GM12878 (cell line): Measurements from ENCODE around the gene SLC35B4. TPM values are rescaled to one million over a fixed set of nuclear protein-coding genes. Genes with fewer than 3 reads are reported as not detected.

ENCODE experiments used
- ATAC-seq: fragments of 200-7000 bp; cut with Tn5 transposase; 3 replicates; pipeline ENCODE4 v1.9.1; 2020; ENCODE audit warnings: mild to moderate bottlenecking, moderate library complexity
- BruUV-seq: library from RNA; stranded (reverse); fragments of 400-500 nt; replicated peaks from 2 replicates; lab custom pipeline; 2021; lab: Mats Ljungman, UMichigan
- CTCF ChIA-PET: fragments of 300-600 bp; sonication (Branson Sonifier 250); formaldehyde crosslinking; extraction: SDS; loops from one replicate; lab custom pipeline; 2021; ENCODE audit warnings: inconsistent platforms; lab: Yijun Ruan, JAX
- POLR2A ChIA-PET: fragments of 350-600 bp; formaldehyde crosslinking; extraction: SDS; loops from one replicate; lab custom pipeline; 2021; ENCODE audit warnings: inconsistent platforms; lab: Charles Lee
- RAD21 ChIA-PET: fragments of 300-600 bp; sonication (Branson Sonifier 250); formaldehyde crosslinking; loops from one replicate; lab custom pipeline; 2023; ENCODE audit warnings: antibody characterized with exemption; ENCODE audit not compliant: unreplicated experiment; lab: Charles Lee
- SMC1A ChIA-PET: fragments of 300-600 bp; sonication (Branson Sonifier 250); formaldehyde crosslinking; loops from one replicate; lab custom pipeline; 2023; ENCODE audit not compliant: unreplicated experiment, uncharacterized antibody; lab: Charles Lee
- DNase-seq: peaks from one replicate; pipeline ENCODE4 v3.0.0-alpha.2; 2011; ENCODE audit warnings: low read depth, low spot score
- FAIRE-seq: peaks from 3 replicates; lab custom pipeline; 2011; peaks lifted over from hg19 to GRCh38; lab: Jason Lieb, UNC
- H2AFZ ChIP-seq: 2 replicates; pipeline ENCODE4 v1.6.0; 2011; ENCODE audit warnings: low read depth, low read length, control low read depth; ENCODE audit not compliant: control insufficient read depth
- H3K27ac ChIP-seq: 2 replicates; pipeline ENCODE4 v1.5.1; 2011; ENCODE audit warnings: control low read depth; ENCODE audit not compliant: control insufficient read depth, insufficient read depth
- H3K27me3 ChIP-seq, 2 experiments: replicated peaks in 1 of 2; 2 replicates each; pipeline versions ENCODE4 v1.6.0 to v1.6.1; 2011; ENCODE audit warnings: low read length in 1 of 2; ENCODE audit not compliant: control insufficient read depth in 2 of 2, insufficient read depth in 2 of 2
- H3K36me3 ChIP-seq, 2 experiments: 2 replicates each; pipeline ENCODE4 v1.5.1; 2011; ENCODE audit warnings: low read length in 1 of 2; ENCODE audit not compliant: control insufficient read depth in 2 of 2, insufficient read depth in 2 of 2
- H3K4me1 ChIP-seq: 2 replicates; pipeline ENCODE4 v1.6.1; 2011; ENCODE audit warnings: mild to moderate bottlenecking, low read length, moderate library complexity, mixed read lengths; ENCODE audit not compliant: control insufficient read depth, insufficient read depth
- H3K4me2 ChIP-seq: 2 replicates; pipeline ENCODE4 v1.6.0; 2011; ENCODE audit warnings: control low read depth; ENCODE audit not compliant: control insufficient read depth, insufficient read depth
- H3K4me3 ChIP-seq: fragments of 200-600 bp; sonication (generic); 2 replicates; pipeline ENCODE4 v1.5.1; 2016
- H3K79me2 ChIP-seq: 2 replicates; pipeline ENCODE4 v1.6.0; 2011; ENCODE audit warnings: low read length; ENCODE audit not compliant: control insufficient read depth, insufficient read depth
- H3K9ac ChIP-seq: 2 replicates; pipeline ENCODE4 v1.8.0; 2011; ENCODE audit warnings: low read length, control low read depth, mixed read lengths; ENCODE audit not compliant: control insufficient read depth, insufficient read depth
- H3K9me3 ChIP-seq: replicated peaks from 3 replicates; pipeline ENCODE4 v1.5.1; 2011; ENCODE audit warnings: mild to moderate bottlenecking, low read length; ENCODE audit not compliant: control insufficient read depth, insufficient read depth
- H4K20me1 ChIP-seq: 2 replicates; pipeline ENCODE4 v1.6.0; 2011; ENCODE audit not compliant: control insufficient read depth, insufficient read depth
- BMI1 ChIP-seq: fragments of 450-650 bp; IDR thresholded peaks from 2 replicates; pipeline ENCODE4 v1.6.1; 2016; ENCODE audit warnings: mild to moderate bottlenecking, moderate library complexity, borderline replicate concordance
- BRCA1 ChIP-seq: IDR thresholded peaks from 2 replicates; pipeline ENCODE4 v1.6.1; 2011; ENCODE audit warnings: low read depth, low read length, improper control_type of control experiment
- CHD4 ChIP-seq: fragments of 200-600 bp; sonication (generic); IDR thresholded peaks from 2 replicates; pipeline ENCODE4 v1.6.1; 2016; ENCODE audit warnings: mild to moderate bottlenecking
- CREM ChIP-seq: IDR thresholded peaks from 2 replicates; pipeline ENCODE4 v1.6.1; 2014; ENCODE audit warnings: antibody characterized with exemption, low read depth
- DPF2 ChIP-seq: fragments of 450-650 bp; IDR thresholded peaks from 2 replicates; pipeline ENCODE4 v1.6.1; 2017; ENCODE audit warnings: mild to moderate bottlenecking
- EED ChIP-seq: sonication (generic); IDR thresholded peaks from 2 replicates; pipeline ENCODE4 v1.6.1; 2016; ENCODE audit warnings: antibody characterized with exemption, low read depth
- IKZF1 ChIP-seq: fragments of 450-650 bp; conservative IDR thresholded peaks from 2 replicates; pipeline ENCODE4 v1.6.1; 2017; ENCODE audit warnings: antibody characterized with exemption, mild to moderate bottlenecking
- JUND ChIP-seq: IDR thresholded peaks from 2 replicates; pipeline ENCODE4 v1.6.1; 2012; ENCODE audit warnings: low read depth, mild to moderate bottlenecking, low read length, improper control_type of control experiment, moderate library complexity
- KDM1A ChIP-seq: fragments of 200-600 bp; sonication (generic); IDR thresholded peaks from 2 replicates; pipeline ENCODE4 v1.6.1; 2016; ENCODE audit warnings: borderline replicate concordance
- KLF5 ChIP-seq: fragments of 450-650 bp; IDR thresholded peaks from 2 replicates; pipeline ENCODE4 v1.6.1; 2014; ENCODE audit warnings: mild to moderate bottlenecking; ENCODE audit not compliant: partially characterized antibody
- MEF2B ChIP-seq: fragments of 450-650 bp; IDR thresholded peaks from 2 replicates; pipeline ENCODE4 v1.6.1; 2018; ENCODE audit warnings: mild to moderate bottlenecking, moderate library complexity; ENCODE audit not compliant: partially characterized antibody, poor library complexity, severe bottlenecking
- NFIC ChIP-seq: IDR thresholded peaks from 2 replicates; pipeline ENCODE4 v1.6.1; 2012; ENCODE audit warnings: low read depth, mild to moderate bottlenecking, inconsistent platforms, low read length, moderate library complexity
- POU2F2 ChIP-seq: IDR thresholded peaks from 3 replicates; pipeline ENCODE4 v1.6.1; 2011; ENCODE audit warnings: low read depth, mild to moderate bottlenecking, low read length, borderline replicate concordance
- RFX5 ChIP-seq: IDR thresholded peaks from 2 replicates; pipeline ENCODE4 v1.6.1; 2011; ENCODE audit warnings: low read depth, low read length, improper control_type of control experiment
- SRF ChIP-seq, 2 experiments: IDR thresholded peaks; 2 replicates each; pipeline ENCODE4 v1.6.1; 2011; ENCODE audit warnings: low read depth in 2 of 2, low read length in 2 of 2, mild to moderate bottlenecking in 1 of 2, moderate library complexity in 1 of 2
- TAF1 ChIP-seq: IDR thresholded peaks from 2 replicates; pipeline ENCODE4 v1.6.1; 2011; ENCODE audit warnings: mild to moderate bottlenecking, low read depth, low read length, borderline replicate concordance
- WGBS: methylation state at CpG from one replicate; pipeline ENCODE4 v1.1.6; 2016; ENCODE audit warnings: low lambda C conversion rate; ENCODE audit not compliant: insufficient replicate concordance, insufficient coverage; ENCODE audit errors: missing lambda C conversion rate; 5-methylcytosine and 5-hydroxymethylcytosine counted together
- in situ Hi-C: fragments of 300-500 bp; cut with MboI; formaldehyde crosslinking; loops from 9 replicates; pipeline ENCODE4 v1.14.3; 2018; ENCODE audit warnings: mixed read lengths
- intact Hi-C: fragments of 100-400 bp; cut with micrococcal nuclease; formaldehyde crosslinking; loops from one replicate; pipeline ENCODE4 v1.14.2; 2022; ENCODE audit not compliant: unreplicated experiment
- polyA plus RNA-seq, 11 experiments: library from polyadenylated mRNA; depleted of rRNA in 4 of 11; unstranded in 6 of 11; stranded (reverse) in 5 of 11; fragments of >200 nt; fragmentation: Nextera tagmentation in 4 of 11; fragmentation: Illumina TruSeq in 1 of 11; extraction: Ambion mirVana in 4 of 11; extraction: Trizol in 1 of 11; gene quantifications; 1 replicate in 1 of 11; 2 replicates in 10 of 11; pipeline versions ENCODE4 v1.2.1 to v1.2.3, GENCODE V29; 2011 to 2016; ENCODE audit warnings: inconsistent platforms in 2 of 11, missing spikeins in 2 of 11, low read depth in 1 of 11
- total RNA-seq, 4 experiments: library from RNA; depleted of rRNA in 3 of 4; stranded (reverse); fragments of >200 nt in 3 of 4; fragmentation: Illumina TruSeq in 1 of 4; extraction: Trizol in 1 of 4; gene quantifications; 2 replicates each; pipeline versions ENCODE4 v1.2.1 to v1.2.3, GENCODE V29; 2013 to 2021

Gene SLC35B4
- total and polyA plus RNA-seq, 10 of the 15 experiments (the other 5 are each of a cell fraction or from before 2014, with no cell fraction given): 3.6 to 23.9 (median 14.0) TPM

- no peak for ATAC-seq
- Histone ChIP-seq H3K4me2 (no peak overlapping the region), H3K79me2 (no peaks in the 10 kb centered on the region), H2AFZ (no peak overlapping the region), H3K36me3 (no peaks in the 10 kb centered on the region), H3K9ac (no peak overlapping the region), H3K27me3 (no peaks in the 10 kb centered on the region; a peak in 1 of 4 replicates), H3K27ac (no peak overlapping the region), H3K4me1 (no peaks in the 10 kb centered on the region), H3K9me3 (no peaks in the 10 kb centered on the region), H4K20me1 (no peaks in the 10 kb centered on the region), H3K4me3 (no peak overlapping the region)
- ChIA-PET CTCF (no interaction called here), SMC1A (no interaction called here), POLR2A (no interaction called here), RAD21 (no interaction called here)
- DNase-seq: no peak
- no TSS peak for BruUV-seq
- TF ChIP-seq BRCA1 (no peak), KDM1A (no peak), CREM (no peak), SRF (IDR thresholded peaks at IDR 0.05; ENCODE audit: low read depth in 2 of 2, low read length in 2 of 2) (no peak), DPF2 (no peak), NFIC (no peak)
- in situ Hi-C loops (no loop called here), intact Hi-C loops (no loop called here)
- no peak for FAIRE-seq
- 41% methylated on average over 4 of the region's 4 CpGs for WGBS
These were observed 22.7 kb upstream of the SLC35B4 start for GRCh38 chr7:134339475-134339874.

GRCh38 chr7:134337980-134338379 lies 21.2 kb upstream of the SLC35B4 start:
- FAIRE-seq (no peak), DNase-seq (no peak), ATAC-seq (no peak)
- ChIA-PET POLR2A (no interaction called here), RAD21 (no interaction called here), CTCF (interaction anchor here (0.8 to 2.5 kb wide), 3 partner anchors 9 to 197 kb away, joined by 3 to 11 read pairs (median 4); no protein-coding TSS in a partner anchor), SMC1A (no interaction called here)
- TF ChIP-seq TAF1 (no peak), BMI1 (no peak), IKZF1 (no peak), EED (no peak), POU2F2 (no peak), JUND (no peak), MEF2B (no peak), RFX5 (no peak), KLF5 (no peak), CHD4 (no peak)
- Histone ChIP-seq H3K4me3 (no peak overlapping the region), H3K4me2 (no peak overlapping the region), H3K27ac (no peak overlapping the region), H3K9me3 (no peaks in the 10 kb centered on the region), H3K9ac (no peak overlapping the region), H3K79me2 (no peaks in the 10 kb centered on the region), H4K20me1 (no peaks in the 10 kb centered on the region), H3K4me1 (no peaks in the 10 kb centered on the region), H3K27me3 (no peaks in the 10 kb centered on the region; a peak in 1 of 4 replicates), H2AFZ (no peak overlapping the region), H3K36me3 (no peaks in the 10 kb centered on the region)
- intact Hi-C loops: no loop called here
- WGBS: 100% methylated on average over 1 of the region's 1 CpG
- no TSS peak for BruUV-seq
- in situ Hi-C loops: no loop called here
